GM12865 (cell line): ENCODE measurements around the gene C2CD5.

Experiments used
- DNase-seq: peaks from one replicate; pipeline ENCODE4 v3.0.0; 2010; ENCODE audit warnings: low read depth
- H3K4me3 ChIP-seq: 2 replicates; pipeline ENCODE4 v1.5.1; 2011; ENCODE audit warnings: mild to moderate bottlenecking, low read depth, low read length, control low read depth
- CTCF ChIP-seq: IDR thresholded peaks from 2 replicates; pipeline ENCODE4 v1.5.1; 2011; ENCODE audit warnings: low read length, control low read depth, low read depth, inconsistent platforms; ENCODE audit not compliant: insufficient read depth; ENCODE audit errors: missing control alignments

The C2CD5 gene

GRCh38 chr12:22544038-22544979 is at the start of gene C2CD5:
TSS of gene C2CD5 (minus strand) at chr12:22544542. CDS start at chr12:22544150, 392 bp downstream.
- peak within 1 kb of the TSS; percentile 71 for H3K4me3 ChIP-seq
- TF ChIP-seq CTCF = peak; percentile 41
- DNase-seq = peak; percentile 98

- no peak for DNase-seq
- TF ChIP-seq CTCF = no peak
- no peak overlapping the region for H3K4me3 ChIP-seq
These were observed 49.5 kb upstream of the C2CD5 start for GRCh38 chr12:22593864-22594263.

- no peak for TF ChIP-seq CTCF
- H3K4me3 ChIP-seq = no peak overlapping the region
- no peak for DNase-seq
These were observed 44.5 kb upstream of the C2CD5 start for GRCh38 chr12:22588817-22589216.

- no peak overlapping the region for H3K4me3 ChIP-seq
- no peak for TF ChIP-seq CTCF
- DNase-seq = no peak
These were observed 34.0 kb upstream of the C2CD5 start for GRCh38 chr12:22578328-22578727.

- TF ChIP-seq CTCF = no peak
- DNase-seq = no peak
- no peak overlapping the region for H3K4me3 ChIP-seq
These were observed 33.3 kb upstream of the C2CD5 start for GRCh38 chr12:22577667-22578066.

GRCh38 chr12:22576473-22576872 is 32.1 kb upstream of the C2CD5 start:
- DNase-seq = no peak
- TF ChIP-seq CTCF = no peak
- no peak overlapping the region for H3K4me3 ChIP-seq
